Measurements from ENCODE around the gene EXOSC7.

- no peak for TF ChIP-seq EZH2 (IDR thresholded peaks at IDR 0.05; ENCODE audit: borderline replicate concordance, low read length)
- TF ChIP-seq, protein P1, sequence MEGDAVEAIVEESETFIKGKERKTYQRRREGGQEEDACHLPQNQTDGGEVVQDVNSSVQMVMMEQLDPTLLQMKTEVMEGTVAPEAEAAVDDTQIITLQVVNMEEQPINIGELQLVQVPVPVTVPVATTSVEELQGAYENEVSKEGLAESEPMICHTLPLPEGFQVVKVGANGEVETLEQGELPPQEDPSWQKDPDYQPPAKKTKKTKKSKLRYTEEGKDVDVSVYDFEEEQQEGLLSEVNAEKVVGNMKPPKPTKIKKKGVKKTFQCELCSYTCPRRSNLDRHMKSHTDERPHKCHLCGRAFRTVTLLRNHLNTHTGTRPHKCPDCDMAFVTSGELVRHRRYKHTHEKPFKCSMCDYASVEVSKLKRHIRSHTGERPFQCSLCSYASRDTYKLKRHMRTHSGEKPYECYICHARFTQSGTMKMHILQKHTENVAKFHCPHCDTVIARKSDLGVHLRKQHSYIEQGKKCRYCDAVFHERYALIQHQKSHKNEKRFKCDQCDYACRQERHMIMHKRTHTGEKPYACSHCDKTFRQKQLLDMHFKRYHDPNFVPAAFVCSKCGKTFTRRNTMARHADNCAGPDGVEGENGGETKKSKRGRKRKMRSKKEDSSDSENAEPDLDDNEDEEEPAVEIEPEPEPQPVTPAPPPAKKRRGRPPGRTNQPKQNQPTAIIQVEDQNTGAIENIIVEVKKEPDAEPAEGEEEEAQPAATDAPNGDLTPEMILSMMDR (conservative IDR thresholded peaks at IDR 0.05 in 1 of 2, IDR thresholded peaks at IDR 0.05 in 1 of 2; ENCODE audit: extremely low read depth in 1 of 2, insufficient read depth in 1 of 2, low read depth in 1 of 2, low read length in 2 of 2): no peak
These were observed 50.9 kb downstream of the EXOSC7 start for GRCh38 chr3:45026957-45027356.
